Ammon's horn (tissue), 1 donor: Measurements from ENCODE around the gene ZNF185.
A peak's percentile ranks its signal among the peaks of the same experiment; 100 is the strongest.
"Not testable (repeated sequence)": the region's sequence is repeated elsewhere in the genome, so short reads cannot be mapped to it uniquely, and the experiment has no call there.

Experiments
- DNase-seq: peaks from one replicate; pipeline ENCODE4 v3.0.0-alpha.2; 2016; ENCODE audit warnings: low spot score

The ZNF185 gene

DNA sequence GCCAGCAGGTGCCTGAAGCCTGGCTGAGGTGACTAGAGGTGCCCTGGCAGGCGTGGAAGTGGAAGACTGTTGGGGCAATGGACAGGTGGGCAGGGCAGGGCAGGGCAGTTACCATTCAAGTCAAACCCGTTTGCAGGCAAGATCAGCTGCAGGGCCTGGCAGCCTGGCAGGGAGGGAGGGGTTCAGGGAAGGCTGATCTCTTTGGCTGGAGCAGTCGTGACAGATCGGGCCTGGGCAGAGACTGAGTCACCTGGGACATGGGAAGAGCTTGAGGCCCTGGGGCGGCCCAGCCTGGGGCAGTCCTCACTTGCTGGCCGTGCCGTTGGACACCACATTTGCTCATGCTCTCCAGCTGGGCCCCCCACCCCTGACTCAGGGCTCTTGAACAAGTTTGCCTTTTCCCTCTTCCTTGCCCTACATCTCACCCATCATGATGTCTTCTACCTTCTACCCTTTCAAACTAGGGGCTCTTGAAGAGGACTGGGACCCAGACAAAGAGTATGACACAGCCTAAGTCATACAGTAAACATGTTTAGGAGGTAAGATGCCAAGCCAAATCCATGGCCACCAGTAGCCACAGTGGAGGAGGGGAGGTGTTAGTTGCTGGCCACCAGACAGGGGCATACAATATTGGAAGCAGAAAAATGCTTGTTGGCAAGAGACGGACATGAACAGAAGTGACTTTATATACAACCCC is 2.0 kb upstream of the ZNF185 start:
- no peak for DNase-seq

DNA sequence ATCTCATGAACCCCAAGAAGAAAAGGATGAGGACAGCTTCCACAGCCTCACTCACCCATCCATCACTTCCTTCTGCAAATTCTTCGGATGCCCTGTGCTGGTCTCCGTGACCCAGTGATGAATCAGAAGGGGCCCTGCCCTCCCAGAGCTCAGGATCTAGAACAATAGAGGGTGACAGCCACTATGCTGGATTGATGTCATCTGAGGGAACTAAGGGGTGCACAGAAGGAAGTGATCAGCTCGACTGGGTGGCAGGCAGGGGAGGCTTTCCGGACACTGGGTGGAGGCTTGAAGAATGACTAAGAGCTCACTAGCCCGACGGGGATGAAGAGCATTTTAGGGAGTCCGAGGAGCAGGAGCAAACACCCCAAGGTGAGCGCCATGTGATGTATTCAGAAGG is 1.4 kb upstream of the ZNF185 start:
- DNase-seq, result no peak

DNA sequence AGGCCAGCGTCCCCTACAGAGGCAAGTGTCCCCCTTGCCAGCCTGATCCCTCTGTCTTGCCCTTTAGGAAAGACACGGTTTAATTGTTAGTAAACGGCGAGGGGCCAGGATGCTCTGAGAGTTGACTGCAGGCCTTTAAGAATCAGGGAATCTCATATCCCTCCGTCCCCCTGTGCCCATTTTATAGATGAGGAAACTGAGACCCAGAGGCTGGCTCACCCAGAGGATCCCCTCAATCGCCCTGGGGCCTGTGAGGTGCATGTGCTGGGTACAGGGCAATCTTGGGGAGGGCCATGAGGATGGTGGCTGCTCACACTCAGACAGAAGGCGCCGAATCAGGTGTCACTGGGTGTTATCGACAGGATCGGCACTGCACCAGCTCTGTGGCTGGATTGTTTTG is 575 bp downstream of the ZNF185 start:
- no peak for DNase-seq

DNA sequence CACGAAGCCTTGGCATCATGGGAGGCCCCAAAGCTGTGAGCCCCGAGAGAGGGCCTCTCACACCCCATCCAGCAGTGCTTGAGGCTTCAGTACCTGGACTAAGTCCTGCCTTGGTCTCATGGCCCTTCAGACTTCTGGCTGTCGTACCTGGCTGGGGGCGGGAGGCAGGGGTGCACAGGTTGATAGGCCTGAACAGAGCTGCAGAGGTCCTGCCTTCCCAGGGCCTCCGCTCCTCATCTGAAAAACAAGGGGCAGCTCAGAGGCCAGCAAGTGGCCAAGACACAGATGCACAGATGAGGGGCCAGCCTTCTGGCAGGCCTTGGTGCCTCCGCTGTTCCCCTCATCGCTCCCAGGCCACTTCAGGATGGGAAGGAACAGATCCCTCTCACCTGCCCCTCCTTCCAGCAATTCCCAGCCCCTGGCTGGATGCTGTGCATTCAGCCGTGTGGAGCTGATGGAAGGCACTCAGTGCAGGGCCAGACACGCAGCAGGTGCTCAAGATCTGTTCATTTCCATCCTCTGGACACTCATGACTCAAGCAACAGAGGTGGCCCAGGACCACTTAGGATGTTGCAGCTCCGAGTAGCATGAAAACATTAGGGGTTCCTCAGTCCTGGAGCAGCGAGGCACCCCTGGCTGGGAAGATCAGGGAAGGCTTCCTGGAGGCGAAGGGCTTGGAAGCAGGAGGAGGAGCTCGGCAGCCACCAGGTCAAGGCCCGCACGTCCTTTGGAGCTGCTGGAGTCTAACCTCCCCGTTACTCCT is 1.4 kb downstream of the ZNF185 start:
- DNase-seq, result no peak

DNA sequence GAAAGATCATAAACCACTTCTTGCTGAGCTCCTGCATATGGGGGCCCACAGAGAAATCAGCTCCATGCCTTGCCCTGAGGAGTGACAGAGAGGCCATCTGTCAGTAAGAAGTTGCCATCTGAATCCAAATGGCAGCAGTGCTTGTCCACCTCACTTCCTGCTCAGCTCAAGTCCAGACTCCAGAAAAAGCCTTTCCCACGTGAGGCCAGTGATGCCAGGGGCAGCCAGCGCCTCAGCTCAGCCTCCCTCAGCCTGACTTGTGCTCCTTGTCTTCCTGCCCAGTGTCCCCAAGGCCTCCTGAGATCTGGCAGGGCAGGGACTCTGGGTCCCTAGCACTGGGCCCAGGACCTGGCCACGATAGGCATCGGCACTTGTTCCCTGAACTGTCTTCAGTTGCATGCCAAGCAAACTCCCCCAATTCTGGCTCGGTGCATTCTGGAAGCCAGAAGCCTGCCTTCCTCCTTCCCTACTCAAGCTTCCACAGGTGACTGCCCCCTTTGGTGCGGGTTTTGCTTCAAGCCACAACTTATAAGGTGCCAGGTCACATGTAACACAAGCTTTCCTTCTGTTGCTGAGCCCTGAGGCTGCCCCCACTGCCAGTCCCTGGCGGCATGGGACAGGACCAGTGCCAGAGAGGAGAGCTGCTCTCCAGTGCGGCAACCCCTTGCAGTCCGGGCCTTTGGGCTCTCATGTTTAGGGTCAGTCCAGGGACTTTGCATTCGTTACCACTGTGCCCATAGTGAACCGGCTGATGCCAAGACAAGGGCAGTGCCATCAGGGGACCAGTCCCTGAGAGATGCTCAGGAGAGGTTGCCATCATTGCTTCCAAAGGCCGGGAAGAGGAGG is 2.2 kb downstream of the ZNF185 start:
- no peak for DNase-seq

DNA sequence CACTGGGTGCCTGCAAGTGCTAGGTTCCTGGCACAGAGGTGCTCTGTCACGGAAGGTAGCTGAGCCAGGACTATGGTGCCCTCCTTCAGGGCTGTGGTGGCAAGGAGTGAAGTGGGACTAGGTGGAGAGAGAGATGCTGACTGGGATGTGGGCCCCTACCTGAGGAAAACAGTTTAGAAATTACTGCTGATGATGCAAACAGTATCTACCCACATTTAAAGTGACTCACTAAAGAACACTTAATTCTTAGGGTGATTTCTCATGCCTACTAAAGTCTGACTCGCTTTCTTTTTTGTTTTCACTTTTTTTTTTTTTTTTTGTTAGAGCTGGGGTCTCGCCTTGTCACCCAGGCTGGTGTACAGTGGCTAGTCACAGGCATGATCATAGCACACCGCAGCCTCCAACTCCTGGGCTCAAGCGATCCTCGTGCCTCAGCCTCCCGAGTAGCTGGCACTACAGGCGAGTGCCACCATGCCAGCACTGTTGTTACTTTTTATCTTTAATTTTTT is 3.1 kb downstream of the ZNF185 start:
- DNase-seq, result no peak

DNA sequence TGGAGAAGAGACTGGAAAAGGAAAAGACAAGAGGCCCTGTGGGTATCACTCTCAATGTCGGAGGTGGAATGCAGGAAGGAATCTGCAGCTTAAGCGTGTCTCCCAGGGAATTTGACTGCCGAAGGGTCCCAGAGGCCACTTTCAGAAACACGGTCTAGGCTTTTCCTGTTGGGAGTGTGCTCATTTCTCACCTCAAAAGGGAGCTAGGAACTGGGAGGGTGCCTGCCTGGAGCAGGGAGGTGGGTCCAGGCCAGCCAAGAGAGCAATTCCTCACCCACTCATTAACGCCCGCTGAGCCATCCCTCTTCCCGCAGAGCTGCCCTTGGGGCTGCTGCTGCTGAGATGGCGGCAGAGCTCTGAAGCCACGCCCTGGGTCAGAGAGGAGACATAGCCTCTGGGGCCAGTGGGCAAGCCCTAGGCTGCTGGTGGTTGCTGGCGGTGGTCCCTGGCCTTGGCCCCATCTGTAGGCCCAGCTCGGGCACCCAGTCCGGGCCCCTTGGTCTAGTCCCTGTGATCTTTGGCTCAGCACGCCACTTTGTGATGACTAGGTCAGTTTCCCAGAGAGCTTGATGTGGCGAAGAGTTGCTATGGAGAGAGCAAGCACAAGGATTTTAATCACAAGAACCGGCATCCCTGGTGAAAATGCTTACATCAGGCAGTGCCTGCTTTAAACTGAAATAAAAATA is 4.1 kb downstream of the ZNF185 start:
- DNase-seq, result no peak

DNA sequence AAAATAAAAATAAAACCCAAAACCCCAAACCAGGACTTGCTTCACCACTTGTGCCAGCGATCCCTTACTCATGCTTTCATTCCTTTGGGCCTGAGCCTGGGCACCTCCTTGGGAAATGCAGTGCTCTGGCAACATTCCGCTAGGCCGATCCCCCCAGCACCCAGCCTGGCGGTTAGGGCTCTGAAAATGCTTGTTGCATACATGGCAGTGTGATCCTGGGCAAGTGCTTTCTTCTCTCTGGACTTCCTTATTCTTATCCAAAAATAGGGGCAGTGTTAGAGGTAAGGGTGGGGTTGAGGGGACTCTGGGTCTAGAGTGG is 4.6 kb downstream of the ZNF185 start:
- no peak for DNase-seq

DNA sequence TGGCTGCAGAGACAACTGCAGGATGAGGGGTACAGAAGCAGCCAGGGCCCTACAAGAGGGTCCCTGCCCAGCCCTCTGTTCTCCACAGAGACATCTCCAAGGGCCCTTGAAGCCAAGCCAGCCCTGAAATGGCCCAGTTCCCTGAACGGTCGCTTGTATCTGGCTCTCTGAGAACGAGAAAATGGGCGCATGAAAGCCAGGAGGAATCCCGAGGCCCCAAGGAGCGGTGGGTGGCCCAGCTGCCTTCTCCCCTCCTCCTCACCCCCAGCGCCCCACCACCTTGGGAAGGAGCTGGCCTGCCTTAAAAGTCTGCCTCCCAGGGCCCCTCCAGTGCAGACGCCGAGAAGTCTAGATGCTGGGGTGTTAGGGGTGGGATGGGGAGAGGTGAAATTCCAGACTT is 5.7 kb downstream of the ZNF185 start:
- no peak for DNase-seq

DNA sequence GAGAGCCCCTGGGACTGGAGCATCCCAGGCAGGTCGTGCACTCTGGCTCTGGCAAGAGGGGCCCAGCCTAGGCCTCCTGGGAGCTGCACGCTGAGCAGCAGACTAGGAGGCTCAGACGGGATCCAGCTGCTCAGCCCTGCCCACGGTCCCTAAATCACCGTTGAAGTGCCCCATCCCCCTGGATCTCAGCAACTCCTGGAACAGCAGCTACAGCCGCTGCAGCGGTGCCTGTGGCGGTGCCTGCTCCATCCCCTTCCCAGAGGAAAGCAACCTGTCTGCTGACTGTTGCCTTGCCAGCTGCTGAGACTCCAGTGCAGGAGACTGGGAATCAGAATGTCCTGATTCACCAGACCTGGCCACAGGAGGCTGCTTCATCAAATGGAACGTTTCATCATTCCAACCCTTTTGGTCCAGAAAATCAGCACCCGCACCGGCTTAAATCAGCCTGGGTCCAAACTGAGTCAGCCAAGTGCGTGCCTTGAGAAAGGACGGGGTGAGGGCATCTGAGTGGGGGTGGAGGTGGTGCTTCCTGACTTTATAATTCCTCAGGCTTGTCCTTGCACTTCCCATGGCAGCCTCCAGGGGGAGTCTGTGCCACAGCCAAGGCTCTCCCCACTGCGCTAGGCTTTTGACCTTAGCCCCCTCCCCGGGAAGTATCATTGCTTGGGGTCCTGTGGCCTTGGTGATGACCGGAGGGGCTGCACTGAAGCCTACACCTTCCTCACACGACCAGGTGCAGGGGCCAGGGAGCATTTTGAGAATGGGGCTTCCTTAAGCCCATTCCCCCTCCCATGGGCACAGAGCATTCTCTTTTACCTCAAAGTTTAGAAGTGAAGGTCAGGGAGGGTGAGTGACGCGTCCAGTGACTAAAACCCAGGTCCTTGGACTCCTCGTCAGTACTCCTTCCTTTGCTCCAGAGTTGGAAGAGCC is 6.5 kb downstream of the ZNF185 start:
- DNase-seq, result peak; percentile 45

DNA sequence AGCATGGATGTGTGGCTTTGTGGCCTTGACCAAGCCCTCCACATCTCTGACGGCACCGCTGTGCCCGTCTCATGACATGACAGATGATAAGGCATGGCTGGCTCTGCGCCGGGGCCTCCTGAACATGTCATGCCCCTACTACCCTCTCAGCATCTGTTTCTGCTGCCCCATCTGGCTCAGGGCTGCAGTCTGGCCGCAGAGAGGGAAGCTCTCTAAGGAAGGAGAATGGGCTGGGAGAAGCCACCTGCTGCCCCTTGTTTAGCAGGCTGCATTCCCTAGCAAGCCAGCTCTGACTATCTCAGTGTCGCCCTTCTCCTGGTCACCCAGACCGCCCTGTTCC is 7.2 kb downstream of the ZNF185 start:
- no peak for DNase-seq

DNA sequence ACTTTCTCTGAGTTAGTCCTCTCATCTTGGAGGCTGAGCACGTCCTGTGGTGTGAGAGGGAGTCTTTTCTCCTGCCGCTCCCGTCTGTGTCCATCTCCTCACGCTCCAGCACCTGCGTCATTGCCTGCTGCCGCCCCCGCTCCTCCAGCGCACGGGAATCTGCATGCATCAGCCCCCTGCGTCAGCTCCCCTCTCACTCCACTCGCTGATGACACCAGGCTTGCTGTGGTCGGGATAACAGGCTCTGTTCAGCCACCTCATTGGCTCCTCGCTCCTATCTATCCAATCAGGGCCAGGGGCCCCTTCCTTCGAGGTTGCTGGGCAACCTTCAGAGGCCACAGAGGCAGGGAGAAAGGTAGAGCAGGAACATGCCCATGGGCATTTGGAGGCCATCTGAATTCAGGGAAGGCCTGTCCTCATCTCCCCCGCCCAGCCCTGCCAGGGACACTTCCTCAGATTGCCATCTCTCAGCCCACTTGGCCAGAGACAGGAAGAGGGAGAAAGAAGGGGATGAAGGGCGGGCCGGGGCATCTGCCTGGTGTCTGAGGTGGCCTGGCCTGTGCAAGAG is 9.3 kb downstream of the ZNF185 start:
- DNase-seq, result no peak

DNA sequence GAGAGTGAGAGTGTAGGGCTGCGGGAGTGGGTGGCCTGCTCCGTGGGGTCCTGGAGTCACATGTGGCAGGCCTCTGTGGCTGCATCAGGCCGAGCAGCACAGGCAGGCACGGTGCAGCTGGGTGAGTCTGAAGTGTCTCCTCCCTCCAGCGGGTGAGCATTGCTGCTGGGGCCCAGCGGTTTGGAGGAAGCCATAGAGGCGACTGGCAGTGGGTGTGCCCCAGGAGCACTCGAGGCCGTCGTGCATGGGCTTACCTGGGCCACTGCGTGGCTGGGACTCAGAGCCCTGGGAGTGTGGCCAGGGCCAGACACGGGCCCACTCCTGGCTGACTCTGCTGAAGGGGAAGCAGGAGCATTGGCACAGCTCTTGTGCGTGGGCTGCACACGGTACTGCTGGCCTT is 10.6 kb downstream of the ZNF185 start:
- DNase-seq, result no peak

DNA sequence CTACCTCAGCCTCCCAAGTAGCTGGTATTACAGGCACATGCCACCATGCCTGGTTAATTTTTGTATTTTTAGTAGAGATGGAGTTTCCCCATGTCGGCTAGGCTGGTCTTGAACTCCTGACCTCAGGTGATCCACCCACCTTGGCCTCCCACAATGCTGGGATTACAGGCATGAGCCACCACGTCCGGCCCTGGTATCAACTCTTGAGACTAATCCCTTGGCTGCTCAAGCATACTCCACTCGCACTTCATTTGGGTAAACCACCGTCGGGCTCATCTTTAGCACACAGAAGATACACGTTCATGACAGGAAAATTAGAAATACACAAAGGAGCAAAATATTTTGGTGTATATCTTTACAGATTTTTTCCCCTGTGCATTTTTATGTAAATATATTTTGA is 12.2 kb downstream of the ZNF185 start:
- not testable (repeated sequence) for DNase-seq

DNA sequence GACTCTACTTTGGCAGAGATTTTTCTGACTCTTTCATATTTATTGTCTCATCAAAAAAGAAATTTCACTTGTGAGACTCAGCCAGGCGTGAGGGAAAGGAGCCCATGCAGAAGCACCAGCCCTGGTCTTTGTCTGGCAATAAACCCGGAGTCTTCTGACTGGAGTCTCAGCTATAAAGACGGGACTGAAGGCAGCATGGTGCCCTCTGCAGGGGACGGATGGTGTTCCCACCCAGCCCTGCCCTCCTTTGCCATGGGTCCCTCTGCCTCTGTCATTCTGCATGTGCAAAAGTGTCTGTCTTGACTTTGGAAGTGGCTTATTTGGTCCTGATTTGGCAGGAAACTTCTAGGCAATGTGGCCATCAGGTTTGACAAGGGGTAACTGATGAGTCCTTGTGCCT is 14.2 kb downstream of the ZNF185 start:
- DNase-seq, result no peak

DNA sequence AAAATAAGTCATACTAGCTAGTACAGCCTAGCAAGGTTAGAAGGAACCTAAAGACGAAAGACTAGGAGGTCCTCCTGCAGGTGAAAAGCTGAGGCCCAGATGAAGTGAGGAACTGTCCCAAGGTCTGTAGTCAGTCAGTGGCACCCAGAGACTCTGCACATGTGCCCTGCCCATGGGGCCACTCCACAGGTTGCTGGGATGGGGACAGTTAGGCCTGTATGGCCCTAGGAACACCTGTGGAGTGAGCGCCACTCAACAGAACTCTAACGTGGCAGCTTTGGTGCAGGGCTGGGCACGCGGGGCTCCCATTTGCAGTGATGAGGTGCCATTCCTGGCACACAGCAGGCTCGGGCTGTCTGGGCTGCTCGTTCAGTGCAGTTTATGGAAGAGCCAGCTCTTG is 14.8 kb downstream of the ZNF185 start:
- DNase-seq, result no peak

DNA sequence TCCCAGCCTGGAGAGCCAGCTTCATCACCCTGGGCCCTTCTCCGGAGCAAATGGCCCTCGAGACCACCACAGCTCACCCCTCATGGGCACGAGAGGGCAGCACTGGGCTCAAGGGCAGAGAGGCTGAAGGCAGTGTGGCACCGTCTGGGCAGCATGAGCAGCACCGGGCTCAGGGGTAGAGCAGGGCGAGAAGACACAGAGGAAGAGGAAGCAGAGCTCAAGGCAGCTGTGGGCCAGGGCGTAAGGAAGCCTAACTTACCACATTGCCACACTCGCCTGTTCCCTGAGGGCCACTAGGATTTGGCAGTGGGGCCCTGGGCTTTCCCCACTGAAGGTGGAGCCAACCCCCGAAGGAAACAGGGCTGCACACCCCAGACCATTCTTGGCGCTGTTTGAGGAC is 15.5 kb downstream of the ZNF185 start:
- peak; percentile 17 for DNase-seq

DNA sequence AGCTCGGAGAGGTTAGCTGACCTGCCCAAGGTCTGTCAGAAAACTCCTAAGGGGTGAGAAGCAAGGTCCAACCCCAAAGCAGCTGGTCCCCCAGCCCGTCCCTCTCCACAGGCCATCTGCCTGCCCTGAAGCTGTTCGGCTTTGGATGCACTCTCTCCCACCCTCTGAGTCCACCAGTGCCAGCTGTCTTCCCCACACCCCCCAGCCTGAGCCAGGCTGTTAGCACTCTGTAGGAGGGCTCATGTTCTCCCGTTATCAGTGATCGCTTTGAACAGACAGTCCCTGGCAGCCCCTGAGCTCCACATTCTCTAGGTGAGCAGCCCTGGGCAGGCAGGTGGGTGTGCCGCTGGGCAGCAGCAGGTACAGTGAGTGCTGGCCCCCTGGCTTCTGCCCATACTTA is 16.0 kb downstream of the ZNF185 start:
- DNase-seq, result no peak

DNA sequence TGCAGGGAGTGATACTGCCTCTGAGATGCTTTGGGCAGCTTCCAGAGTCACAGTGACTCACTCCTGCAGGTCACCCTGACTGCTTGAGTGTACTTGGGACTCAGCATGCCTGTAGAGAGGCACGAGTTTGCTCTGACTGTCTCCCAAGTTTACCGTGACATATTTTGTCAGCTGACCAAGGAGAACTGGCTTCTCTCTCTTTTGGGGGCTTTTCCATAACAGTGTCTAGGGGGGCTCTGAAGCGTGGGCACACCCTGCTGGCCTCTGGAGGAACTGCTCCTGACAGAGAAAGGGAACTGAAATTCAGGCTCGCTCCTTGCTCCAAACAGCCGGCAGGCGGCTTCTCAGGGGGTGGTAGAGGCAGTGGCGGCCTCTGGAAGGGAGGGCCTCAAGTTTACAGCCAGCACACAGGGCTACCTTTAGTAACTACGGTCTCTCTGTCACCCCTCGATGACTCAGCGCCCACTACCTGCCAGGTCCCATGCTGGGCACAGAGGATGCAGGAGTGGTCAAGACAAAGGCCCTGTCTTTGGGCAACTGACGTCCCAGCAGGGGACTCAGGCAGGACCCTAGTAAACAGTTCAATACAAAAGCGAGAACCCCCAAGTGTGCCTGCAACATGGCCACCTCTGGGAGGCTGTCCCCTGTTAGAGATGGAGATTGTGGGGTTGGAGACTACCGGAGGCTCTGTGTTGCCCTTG is 17.8 kb downstream of the ZNF185 start:
- DNase-seq, result peak; percentile 30
